HG03097 (cell line): ENCODE data around the gene IDH3B.
"Not testable (repeated sequence)": the region's sequence is repeated elsewhere in the genome, so short reads cannot be mapped to it uniquely, and the experiment has no call there.

Experiments used
- ATAC-seq: cut with Tn5 transposase; IDR thresholded peaks from one replicate; pipeline ENCODE4 v1.9.1; 2021; ENCODE audit not compliant: unreplicated experiment, low FRiP score

The IDH3B gene

DNA sequence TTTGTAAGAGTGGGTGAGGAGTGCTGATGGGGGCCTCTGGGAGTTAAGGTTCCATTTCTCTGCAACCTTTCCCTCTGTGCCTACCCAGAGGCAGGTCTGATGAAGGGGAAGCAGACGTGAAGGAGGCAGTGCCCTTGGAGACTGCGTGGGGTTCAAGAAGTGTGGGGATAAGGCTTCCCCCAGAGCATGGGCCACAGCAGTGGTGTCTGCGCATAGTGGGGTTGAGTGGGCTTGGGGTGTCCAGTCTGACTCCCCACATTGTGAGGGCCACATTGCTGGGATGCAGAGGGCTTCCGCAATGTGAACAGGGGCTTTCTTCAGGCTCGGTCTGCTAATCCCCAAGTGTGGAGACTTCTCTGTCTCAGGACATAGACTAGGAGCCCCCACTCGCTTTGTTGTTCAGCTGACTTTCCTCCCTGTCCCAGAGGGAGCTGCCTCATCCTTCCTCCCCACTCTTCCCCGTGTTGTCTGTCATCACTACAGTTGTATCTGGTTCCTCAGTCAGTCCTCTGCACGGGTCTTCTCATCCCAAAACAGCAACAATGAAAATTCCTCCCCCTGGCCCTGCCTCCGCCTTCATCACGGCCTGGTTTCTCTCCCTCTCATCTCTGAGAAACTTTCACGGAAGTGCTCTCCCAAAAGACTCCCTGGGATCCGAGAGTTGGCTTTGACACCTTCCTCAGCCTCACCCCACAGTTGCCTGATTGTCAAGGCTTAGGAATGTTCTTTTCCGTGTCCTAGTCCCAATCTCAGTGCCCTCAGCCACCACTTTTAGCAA lies 31.4 kb upstream of the IDH3B start:
- no peak for ATAC-seq

DNA sequence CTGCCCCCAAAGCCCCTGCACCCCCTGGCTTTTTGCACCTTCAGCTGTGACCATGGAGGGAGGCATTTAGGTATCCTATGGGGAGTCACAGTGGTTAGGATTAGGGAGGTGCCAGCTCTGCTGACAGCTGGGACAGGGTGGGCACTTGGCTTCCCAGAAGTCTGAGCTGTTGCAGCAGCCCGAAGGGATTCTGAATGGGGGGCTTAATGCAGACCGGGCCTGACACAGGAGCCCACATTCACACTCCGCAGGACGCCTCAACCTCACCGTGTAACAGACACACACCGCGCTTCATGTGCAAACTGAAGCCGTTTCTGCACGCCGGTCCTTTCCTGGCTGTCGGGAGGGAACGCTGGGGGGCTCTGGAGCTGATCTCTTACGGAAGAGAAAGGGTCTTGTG lies 30.5 kb upstream of the IDH3B start:
- ATAC-seq: no peak

DNA sequence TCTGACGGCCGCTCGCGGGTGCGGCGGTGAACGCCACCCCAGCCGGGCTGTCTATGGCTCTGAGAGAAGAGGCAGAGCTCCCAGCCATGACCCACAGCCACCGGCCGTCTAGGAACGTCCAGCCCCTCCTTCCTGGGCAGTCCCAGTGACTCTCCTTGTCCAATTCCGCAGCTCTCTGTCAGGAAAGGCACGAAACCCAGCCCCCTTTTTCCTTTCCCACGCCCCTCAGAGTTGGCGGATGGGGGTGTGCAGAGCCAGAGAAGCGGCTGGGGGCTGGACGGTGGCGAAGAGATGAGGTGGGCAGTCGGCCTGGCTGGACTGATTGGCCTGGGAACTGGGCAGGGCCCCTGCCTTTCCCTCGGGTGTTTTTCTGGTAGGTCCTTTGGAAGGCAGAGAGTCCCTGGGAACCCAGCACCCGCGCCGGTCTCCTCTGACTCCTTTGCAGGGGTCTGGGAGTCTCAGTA lies 30.0 kb upstream of the IDH3B start:
- ATAC-seq: no peak

DNA sequence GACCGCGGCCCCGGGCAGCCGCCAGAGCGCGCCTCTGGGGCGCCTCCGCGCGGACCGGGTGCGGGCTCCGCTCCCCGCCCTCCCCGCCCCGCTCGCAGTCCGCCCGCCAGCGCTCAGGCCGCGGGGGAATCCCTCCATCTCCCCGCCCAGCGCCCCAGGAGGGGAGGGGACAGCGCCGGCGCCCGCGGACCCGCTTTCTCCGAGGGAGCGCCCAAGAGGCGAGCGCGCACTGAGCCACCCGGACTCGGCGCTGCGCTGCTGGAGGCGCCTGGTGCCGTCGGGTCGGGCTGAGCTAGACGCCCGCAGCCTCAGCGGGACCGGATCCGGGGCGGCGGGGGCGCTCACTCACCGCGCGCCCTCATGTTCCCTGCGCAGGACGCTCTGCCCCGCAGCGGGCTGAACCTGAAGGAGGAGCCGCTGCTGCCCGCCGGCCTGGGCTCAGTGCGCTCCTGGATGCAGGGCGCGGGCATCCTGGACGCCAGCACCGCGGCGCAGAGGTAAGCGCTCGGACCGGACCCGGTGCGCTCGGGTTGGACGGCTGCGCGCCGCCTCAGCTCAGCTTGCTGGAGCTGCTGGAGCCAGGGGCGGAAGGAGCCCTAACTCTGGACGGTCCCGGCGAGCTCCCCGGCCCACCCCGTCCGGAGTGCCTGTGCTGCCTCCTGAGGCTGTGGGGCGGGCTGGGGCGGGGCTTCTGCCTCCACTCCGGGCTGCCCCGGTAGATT lies 29.4 kb upstream of the IDH3B start:
- no peak for ATAC-seq

DNA sequence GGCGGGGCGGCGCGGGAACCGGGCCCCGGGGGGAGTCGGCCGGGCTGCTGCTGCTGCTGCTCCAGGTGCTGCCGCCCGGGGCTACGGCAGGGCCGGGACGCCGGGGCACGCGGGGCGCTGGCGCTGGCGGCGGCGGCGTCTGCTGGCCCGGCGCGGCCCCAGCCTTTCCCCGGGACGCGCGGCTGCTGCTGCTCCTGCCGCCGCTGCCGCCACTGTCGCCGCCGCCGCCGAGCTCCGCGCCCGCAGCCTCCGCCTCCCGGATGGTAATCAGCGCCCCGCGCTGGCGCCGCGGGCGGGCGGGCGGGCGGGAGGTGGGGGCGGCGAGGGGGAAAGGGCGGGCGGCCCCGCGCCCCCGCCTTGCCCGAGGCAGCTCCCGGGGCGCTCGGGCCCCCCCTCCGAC lies 28.9 kb upstream of the IDH3B start:
- no peak for ATAC-seq

DNA sequence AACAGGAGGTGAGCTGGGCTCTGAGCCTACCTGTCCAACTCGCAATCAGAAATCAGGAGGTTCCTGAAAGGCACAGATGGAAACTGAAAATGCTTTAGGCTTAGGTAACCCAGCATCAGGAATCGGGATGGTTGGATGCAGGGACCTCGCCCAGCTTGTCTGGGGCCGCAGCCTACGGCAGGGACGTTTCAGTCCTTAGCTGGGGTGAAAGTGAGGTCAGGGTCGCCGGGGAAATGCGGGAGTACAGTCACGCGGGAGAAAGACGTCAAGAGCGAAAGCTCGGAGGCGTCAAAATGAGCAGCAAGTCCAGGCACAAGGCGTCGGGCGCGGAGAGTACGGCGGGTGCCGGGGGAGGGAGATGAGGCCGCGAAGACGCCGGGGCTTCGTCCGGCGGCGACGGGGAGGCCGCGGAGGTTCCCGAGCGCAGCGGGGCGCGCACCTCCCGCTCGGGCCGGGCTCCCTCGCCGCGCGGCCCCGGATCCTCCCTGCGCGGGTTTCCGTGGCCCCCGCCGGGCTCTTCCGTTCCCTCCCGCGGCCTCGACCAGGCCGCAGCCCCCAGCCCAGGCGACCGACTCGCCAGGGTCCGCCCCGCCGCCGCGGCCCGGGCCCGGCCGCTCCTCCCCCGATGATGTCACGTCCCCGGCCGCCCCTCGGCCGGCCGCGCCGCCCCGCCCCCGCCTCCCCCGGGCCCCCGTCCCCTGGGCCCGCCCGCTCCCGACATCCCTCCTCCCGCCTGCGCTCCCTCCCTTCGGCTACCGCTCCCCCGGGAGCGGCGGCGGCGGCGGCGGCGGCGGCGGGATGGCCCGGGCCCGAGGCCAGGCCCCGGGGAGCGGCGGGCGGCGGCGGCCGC lies 28.2 kb upstream of the IDH3B start, which contains the start of gene EBF4:
Gene EBF4, plus strand, starts transcription at position 745 of the 850 bp plus-strand sequence. CDS start 866 bp downstream, outside the sequence.
- no peak for ATAC-seq

DNA sequence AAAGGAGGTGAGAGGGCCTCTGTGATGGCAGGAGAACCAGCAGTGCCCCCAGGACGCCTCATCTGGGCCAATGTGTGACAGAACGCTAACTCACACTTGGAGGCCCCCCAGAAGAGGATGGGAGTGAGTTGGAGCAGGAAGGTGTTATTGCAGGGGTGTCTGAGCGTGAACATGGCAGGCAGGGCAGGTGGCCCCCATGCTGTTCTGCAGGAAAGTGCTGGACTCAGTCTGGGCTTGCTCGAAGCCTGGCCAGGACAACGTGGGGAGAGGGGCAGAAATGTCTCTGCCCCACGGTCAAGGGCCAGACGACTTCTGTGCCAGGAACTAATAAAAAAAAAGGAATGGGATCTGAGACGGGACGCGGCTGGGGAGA lies 27.6 kb upstream of the IDH3B start:
- no peak for ATAC-seq

DNA sequence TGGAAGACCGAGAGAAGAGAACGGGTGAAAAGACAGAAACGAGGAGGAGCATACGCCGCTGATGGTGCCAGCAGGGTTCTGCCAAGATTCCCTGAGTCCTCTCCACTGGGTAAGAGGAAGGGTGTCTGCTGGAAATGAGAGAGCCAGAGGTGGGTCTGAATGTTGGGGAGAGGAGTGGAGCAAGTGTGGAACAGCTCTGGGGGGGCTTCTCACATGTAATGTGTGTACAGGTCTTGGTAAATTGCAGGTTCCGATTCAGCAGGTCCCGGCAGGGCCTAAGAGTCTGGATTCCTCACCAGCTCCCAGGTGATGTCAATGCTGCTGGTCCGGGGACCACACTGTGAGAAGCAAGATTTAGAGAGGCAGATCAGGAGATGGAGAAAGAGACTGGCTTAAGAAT lies 27.1 kb upstream of the IDH3B start:
- no peak for ATAC-seq

DNA sequence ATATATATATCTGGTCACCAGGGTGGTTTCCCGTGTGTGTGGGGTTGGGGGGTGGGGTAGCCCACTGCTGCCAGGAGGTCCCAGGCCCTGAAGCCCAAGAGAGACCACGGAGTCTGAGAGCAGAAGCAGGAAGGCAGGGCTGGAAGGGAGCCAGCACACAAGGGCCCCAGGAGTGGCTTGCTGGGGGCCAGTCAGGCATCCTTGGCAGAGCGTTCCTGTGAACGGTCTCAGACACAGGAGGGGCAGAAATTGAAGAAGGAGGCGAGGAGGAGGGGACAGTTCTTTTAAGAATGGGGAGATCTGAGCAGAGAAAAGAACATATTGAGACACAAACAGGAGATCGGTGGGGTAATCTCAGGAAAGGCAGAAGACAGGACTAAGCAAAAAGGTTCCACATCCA lies 26.7 kb upstream of the IDH3B start:
- ATAC-seq: no peak

DNA sequence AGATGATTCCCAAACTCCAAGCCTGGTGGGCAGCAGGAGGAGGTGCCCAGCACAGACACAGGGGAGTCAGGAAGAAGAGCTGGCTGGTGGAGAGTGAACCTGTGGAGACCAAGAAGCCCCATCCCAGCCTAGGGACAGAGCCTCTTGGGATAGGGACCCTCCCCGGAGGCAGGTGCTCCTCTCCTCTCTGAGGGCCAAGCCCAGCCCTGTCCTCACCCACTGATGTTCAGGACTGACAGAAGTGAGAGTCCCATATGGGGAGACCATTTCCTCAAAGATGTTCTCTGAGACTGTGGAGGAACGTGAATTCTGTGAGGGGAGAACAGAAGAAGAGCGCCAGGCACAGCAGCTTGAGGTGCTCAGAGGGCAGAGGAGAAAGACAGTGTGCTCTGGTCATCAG lies 26.2 kb upstream of the IDH3B start:
- ATAC-seq: no peak

DNA sequence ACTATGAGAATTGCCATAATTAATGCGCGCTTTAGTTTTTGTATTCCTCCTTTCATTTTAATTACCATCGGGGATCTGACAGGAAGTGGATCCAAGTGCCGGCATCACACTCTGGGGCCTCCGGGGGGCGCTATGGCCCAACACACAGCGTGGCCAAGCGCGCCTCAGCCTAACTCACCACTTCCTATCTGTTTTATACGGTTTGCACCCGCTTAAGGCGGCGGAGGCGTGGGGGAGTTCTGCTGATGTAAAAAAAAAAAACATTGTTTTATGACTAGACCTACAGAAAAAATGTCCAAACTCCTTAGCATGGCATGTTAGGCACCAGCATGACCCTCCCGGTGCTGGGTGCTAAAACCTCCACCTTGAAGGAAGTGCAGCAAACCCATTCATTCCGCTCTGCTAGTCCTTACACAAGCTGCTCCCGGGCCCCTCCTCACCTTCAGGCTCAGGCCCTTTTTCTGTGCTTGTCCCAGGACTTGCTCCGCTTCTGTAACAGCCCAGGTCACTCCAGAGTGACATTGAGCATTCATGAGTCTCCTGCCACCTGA lies 24.1 kb upstream of the IDH3B start:
- ATAC-seq: no peak

DNA sequence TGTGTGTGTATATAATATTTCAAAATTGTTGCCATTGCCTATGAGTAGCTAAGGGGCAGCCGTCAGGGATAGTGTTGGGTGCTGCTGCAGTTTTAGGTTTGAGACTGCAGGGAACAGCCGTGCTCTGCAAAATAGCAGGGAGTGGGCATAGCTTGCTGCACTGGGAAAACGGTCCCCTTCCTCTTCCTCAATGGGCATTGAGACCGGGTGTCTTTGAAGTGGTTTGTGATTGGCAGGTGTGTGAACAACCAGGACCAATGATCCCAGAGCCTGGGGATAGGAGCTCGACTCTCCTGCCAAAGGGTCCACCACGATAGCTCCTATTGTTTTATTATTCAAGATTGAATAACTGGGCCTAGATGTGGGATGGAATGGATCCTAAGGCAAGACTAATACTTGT lies 23.5 kb upstream of the IDH3B start:
- ATAC-seq: no peak

DNA sequence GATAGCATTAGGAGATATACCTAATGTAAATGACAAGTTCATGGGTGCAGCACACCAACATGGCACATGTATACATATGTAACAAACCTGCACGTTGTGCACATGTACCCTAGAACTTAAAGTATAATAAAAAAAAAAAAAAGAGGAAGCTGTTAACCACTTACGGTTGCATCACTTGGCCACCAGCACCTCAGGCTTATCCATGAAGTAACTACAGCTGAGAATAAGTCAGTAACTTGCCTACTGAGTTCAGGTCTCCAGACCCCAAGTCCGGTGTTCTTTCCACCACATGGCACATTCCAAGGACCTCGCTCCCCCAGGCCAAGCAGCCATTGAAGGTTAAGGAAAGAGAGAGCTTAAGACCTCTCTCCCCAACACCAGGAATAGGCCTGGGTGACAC lies 20.8 kb upstream of the IDH3B start:
- ATAC-seq: not testable (repeated sequence)

DNA sequence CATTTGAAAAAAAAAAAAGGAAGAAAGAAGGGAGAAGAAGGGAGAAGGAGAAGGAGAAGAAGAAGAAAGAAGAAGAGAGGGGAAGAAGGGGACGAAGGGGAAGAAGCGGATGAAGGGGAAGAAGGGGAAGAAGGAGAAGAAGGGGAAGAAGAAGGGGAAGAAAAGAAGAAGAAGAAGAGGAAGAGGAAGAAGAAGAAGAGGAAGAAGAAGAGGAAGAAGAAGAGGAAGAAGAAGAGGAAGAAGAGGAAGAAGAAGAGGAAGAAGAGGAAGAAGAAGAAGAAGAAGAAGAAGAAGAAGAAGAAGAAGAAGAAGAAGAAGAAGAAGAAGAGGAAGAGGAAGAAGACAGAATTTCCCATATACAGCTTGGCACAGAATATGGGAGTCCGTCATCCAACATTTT lies 18.0 kb upstream of the IDH3B start:
- not testable (repeated sequence) for ATAC-seq

DNA sequence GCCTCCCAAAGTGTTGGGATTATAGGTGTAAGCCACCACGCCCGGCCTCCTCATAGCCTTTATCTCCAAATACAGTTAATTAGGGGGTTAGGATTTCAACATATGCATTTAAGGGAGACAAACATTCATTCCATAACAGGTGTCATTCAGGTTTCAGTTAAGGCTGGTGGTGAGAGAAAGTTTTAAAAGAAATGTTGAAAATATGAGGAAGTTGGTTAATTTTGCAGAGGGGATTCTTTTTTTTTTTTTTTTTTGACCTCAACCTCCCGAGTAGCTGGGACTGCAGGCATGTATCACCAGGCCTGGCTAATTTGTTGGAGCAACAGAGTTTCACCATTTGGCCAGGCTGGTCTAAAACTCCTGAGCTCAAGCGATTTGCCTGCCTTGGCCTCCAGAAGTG lies 16.0 kb upstream of the IDH3B start:
- no peak for ATAC-seq

DNA sequence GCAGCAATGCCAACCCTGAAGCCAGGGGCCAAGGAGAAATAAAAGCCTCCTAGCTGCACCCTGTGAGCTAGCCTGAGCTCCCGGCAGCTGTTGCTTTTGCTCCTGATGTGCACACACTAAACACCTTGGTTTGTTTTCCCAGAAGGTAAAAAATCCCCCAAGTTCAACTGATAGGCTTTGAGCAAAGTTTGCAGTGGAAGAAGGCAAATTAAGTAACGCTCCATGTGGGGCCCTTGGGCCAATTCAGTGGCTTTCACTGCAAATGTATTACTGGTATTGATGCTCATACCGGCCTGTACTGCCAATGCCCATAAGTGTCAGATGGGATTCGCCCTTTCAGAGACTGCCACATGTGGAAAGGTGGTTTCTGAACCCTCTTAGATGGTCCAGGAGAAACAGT lies 9.4 kb upstream of the IDH3B start:
- ATAC-seq: no peak

DNA sequence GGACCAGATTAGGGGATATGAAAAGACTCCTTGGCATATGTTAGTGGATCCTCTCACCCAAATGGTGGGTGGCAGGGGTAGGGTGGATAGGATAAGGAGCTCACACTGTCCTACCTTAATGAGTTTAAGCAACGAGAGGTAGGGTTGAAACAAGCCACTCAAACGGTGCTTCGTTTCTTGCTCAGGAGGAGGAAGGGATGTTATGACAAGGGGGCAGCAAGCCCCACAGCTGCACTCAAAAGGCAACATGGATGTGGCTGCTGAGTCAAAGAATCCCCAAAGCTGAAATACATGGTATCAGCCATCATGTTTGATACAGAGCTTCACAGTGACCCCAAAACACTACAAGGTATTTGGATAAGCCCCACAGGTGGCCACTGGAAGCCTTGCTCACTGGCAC lies 8.4 kb upstream of the IDH3B start:
- no peak for ATAC-seq

DNA sequence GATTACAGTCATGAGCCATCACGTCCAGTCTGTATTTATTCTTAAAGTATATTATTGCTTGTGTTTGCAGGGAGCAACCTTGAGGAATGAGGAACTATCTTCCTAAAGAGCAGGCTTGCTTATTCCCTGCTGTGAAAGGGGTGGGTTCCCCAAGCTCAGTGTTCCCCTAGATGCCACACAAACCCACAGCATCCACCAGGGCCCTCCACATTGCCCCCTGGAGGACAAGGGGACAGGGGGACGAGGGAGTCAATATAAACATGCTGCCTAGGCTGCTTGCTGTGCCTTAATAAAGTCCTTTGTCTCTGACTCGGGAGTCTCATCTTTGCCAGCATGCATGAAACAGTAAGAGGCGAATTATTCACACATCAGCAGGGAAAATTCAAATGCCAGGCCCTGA lies 8.0 kb upstream of the IDH3B start:
- no peak for ATAC-seq

DNA sequence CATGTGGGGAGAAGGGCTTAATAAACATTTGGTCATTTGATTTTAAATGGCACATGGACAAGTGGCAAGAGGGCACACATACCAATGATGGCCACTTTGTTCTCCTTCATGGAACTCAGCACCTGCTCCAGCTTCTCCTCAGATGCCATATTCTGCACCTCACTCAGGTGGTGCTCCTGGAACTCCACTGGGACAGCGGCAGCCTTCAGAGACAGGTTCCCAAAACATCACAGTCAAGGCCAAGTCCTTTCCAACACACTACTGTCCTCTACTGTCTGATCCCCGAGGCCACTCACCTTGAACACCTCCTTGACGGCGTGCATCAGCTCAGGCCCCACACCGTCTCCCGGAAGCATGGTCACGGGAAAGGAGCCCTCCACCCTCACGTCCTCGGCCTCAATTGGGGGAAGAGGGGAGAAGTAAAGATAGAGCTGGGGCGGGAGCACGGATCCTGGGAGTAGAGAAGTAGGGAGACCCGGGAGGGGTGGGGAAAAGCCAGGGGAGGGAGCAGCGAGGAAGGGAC lies 591 bp downstream of the IDH3B start:
- ATAC-seq: no peak

DNA sequence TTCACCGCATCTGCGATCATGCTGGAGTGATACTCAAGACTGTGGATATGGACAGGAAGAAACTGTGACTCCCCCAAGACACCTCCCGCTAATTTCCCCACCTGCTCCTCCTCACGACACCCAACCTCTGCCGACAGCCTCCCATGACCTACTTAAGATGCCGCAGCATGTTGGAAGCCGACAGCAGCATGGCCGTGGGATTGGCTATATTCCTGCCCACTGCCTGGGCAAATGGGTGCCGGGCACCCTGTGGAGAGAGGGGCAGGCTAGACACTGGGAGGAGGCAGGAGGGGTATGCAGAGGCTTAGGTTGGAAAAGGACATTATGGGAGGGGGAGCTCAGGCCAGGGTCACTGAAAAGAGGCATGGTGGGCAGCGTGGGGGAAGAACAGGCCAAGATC lies 4.5 kb downstream of the IDH3B start:
- ATAC-seq: no peak
